ENCODE measurements around the gene PCGF6.

DNA sequence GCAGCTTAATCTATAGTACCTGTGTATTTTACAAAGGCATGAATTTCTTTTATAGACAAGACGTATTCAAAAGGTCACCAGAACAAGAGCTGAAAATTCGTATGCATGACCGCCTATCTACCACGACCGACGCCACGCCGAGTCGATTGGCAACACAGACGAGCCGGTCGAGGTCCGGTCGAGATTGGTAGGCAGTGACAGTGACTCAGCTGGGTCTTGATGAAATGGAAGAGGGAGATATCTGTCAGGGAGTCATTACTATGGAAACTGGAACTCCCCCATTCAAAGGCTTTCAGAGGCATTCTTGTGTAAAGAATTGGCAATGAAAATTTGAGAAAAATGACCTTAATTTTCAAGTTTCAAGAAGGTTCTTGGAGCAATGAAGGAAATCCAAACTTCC lies 43.2 kb upstream of the PCGF6 start:
- TF ChIP-seq EZH2 (IDR thresholded peaks at IDR 0.05; ENCODE audit: borderline replicate concordance) (no peak), CTCF (IDR thresholded peaks at IDR 0.05; ENCODE audit: poor library complexity) (no peak)
